CD14-positive monocyte (primary cell): ENCODE measurements around the gene NPR1. TPM values are rescaled to one million over a fixed set of nuclear protein-coding genes. Genes with fewer than 3 reads are reported as not detected.

Source experiments
- DNase-seq, 3 donors: peaks; one replicate each; pipeline ENCODE4 v3.0.0-alpha.2; 2011 to 2022
- H2AFZ ChIP-seq: 2 replicates; pipeline ENCODE4 v1.6.0; 2012; ENCODE audit warnings: mild to moderate bottlenecking, low read depth, low read length, inconsistent platforms; ENCODE audit not compliant: insufficient read depth, poor library complexity, severe bottlenecking
- H3K27ac ChIP-seq, 2 donors: 1 replicate in 1 of 2; 2 replicates in 1 of 2; pipeline ENCODE4 v1.5.1; 2012 to 2013; ENCODE audit warnings: low read length in 2 of 2, control low read depth in 1 of 2, inconsistent platforms in 1 of 2, low read depth in 1 of 2, mild to moderate bottlenecking in 1 of 2
- H3K27me3 ChIP-seq, 2 donors: one replicate each; pipeline versions ENCODE4 v1.6.0 to v1.6.1; 2011 to 2013; ENCODE audit warnings: low read length in 2 of 2; ENCODE audit not compliant: control insufficient read depth in 2 of 2, insufficient read depth in 2 of 2
- H3K36me3 ChIP-seq, 2 donors: replicated peaks in 1 of 2; 1 replicate in 1 of 2; 2 replicates in 1 of 2; pipeline versions ENCODE4 v1.5.1 to v1.6.1; 2012 to 2013; ENCODE audit warnings: low read length in 2 of 2, control low read depth in 1 of 2, inconsistent platforms in 1 of 2, mild to moderate bottlenecking in 1 of 2; ENCODE audit not compliant: insufficient read depth in 2 of 2, control insufficient read depth in 1 of 2
- H3K4me1 ChIP-seq, 2 donors: 1 replicate in 1 of 2; 2 replicates in 1 of 2; pipeline versions ENCODE4 v1.5.1 to v1.6.1; 2012 to 2013; ENCODE audit warnings: low read length in 2 of 2, control low read depth in 1 of 2, inconsistent platforms in 1 of 2, mild to moderate bottlenecking in 1 of 2, moderate library complexity in 1 of 2; ENCODE audit not compliant: insufficient read depth in 2 of 2, control insufficient read depth in 1 of 2
- H3K4me2 ChIP-seq: replicated peaks from 2 replicates; pipeline ENCODE3; 2012; ENCODE audit warnings: low read length, moderate library complexity, mild to moderate bottlenecking; ENCODE audit not compliant: poor library complexity, severe bottlenecking; ENCODE audit errors: extremely low read depth
- H3K4me3 ChIP-seq, 3 experiments: fragments of 200-600 bp in 1 of 3; sonication (generic) in 1 of 3; replicated peaks in 1 of 3; 1 replicate in 2 of 3; 2 replicates in 1 of 3; pipeline ENCODE4 v1.5.1; 2011 to 2013; ENCODE audit warnings: low read length in 3 of 3, mild to moderate bottlenecking in 3 of 3, control low read depth in 2 of 3, low read depth in 2 of 3, inconsistent platforms in 1 of 3, moderate library complexity in 1 of 3
- H3K79me2 ChIP-seq: 2 replicates; pipeline ENCODE4 v1.6.0; 2012; ENCODE audit warnings: mild to moderate bottlenecking, control low read depth, inconsistent platforms, low read length, moderate library complexity; ENCODE audit not compliant: insufficient read depth
- H3K9ac ChIP-seq: 2 replicates; pipeline ENCODE4 v1.6.0; 2017; ENCODE audit warnings: low read length, mild to moderate bottlenecking; ENCODE audit not compliant: insufficient read depth, poor library complexity, severe bottlenecking
- H3K9me3 ChIP-seq, 2 donors: replicated peaks in 1 of 2; 1 replicate in 1 of 2; 2 replicates in 1 of 2; pipeline versions ENCODE4 v1.5.1 to v1.6.1; 2012 to 2013; ENCODE audit warnings: low read length in 2 of 2, control low read depth in 1 of 2; ENCODE audit not compliant: control insufficient read depth in 1 of 2, insufficient read depth in 1 of 2
- H4K20me1 ChIP-seq: 2 replicates; pipeline ENCODE4 v1.6.0; 2012; ENCODE audit warnings: mild to moderate bottlenecking, low read length, control low read depth, moderate library complexity; ENCODE audit not compliant: insufficient read depth
- H3K27ac Mint-ChIP-seq, 7 donors: one replicate each; pipeline ENCODE4 v1.8.0; 2020; ENCODE audit warnings: mild to moderate bottlenecking in 7 of 7, mixed read lengths in 7 of 7, moderate library complexity in 6 of 7, inconsistent platforms in 2 of 7
- H3K27me3 Mint-ChIP-seq, 3 donors: one replicate each; pipeline ENCODE4 v1.8.0; 2021 to 2022; ENCODE audit warnings: low read depth in 3 of 3, mild to moderate bottlenecking in 3 of 3, mixed read lengths in 3 of 3, moderate library complexity in 3 of 3, inconsistent platforms in 1 of 3
- H3K36me3 Mint-ChIP-seq, 2 donors: one replicate each; pipeline ENCODE4 v1.8.0; 2020; ENCODE audit warnings: mixed read lengths in 2 of 2, inconsistent platforms in 1 of 2, mild to moderate bottlenecking in 1 of 2
- H3K4me1 Mint-ChIP-seq: one replicate; pipeline ENCODE4 v1.8.0; 2020; ENCODE audit warnings: mild to moderate bottlenecking, mixed read lengths
- H3K4me3 Mint-ChIP-seq, 2 donors: one replicate each; pipeline ENCODE4 v1.8.0; 2020; ENCODE audit warnings: mild to moderate bottlenecking in 2 of 2, mixed read lengths in 2 of 2, moderate library complexity in 1 of 2
- H3K9me3 Mint-ChIP-seq, 7 donors: one replicate each; pipeline ENCODE4 v1.8.0; 2020 to 2022; ENCODE audit warnings: mixed read lengths in 7 of 7, mild to moderate bottlenecking in 6 of 7, moderate library complexity in 6 of 7, inconsistent platforms in 2 of 7
- WGBS: methylation state at CpG from one replicate; pipeline ENCODE4 v1.1.5; 2013; ENCODE audit warnings: missing lambda C conversion rate; ENCODE audit not compliant: insufficient coverage; 5-methylcytosine and 5-hydroxymethylcytosine counted together
- intact Hi-C, 2 donors: fragments of 100-400 bp; cut with micrococcal nuclease; formaldehyde crosslinking; loops; one replicate each; pipeline versions ENCODE4 v1.15.0 to v1.15.1; 2023
- polyA plus RNA-seq, 3 donors: library from polyadenylated mRNA; depleted of rRNA in 1 of 3; unstranded in 2 of 3; stranded (reverse) in 1 of 3; fragments of 300-500 nt in 2 of 3; fragments of >200 nt in 1 of 3; fragmentation: Illumina TruSeq in 2 of 3; gene quantifications; 1 replicate in 2 of 3; 2 replicates in 1 of 3; pipeline ENCODE4 v1.2.3, GENCODE V29; 2012 to 2021
- TF ChIP-seq, protein P1 (sequence below): fragments of 200-600 bp; IDR thresholded peaks from one replicate; pipeline ENCODE4 v1.8.0; 2022; ENCODE audit warnings: antibody characterized with exemption, mild to moderate bottlenecking

Gene NPR1
- polyA plus RNA-seq, 3 donors, result not detected

- DNase-seq, result no peak
- Mint-ChIP-seq H3K4me1 (peaks cover 39% of the 10 kb centered on the region), H3K27ac (peak overlapping the region in 3 of 7 donors; percentile 20 to 55 (median 22)), H3K36me3 (peaks cover 77 to 86% of the 10 kb centered on the region in 2 donors), H3K27me3 (peaks cover 0 to 2% (median 0%) of the 10 kb centered on the region in 3 donors), H3K9me3 (peaks cover 0 to 2% (median 0%) of the 10 kb centered on the region in 7 donors), H3K4me3 (no peak overlapping the region)
- WGBS, result 100% methylated on average over 1 of the region's 11 CpGs
- H3K9me3 ChIP-seq, result no peaks in the 10 kb centered on the region
- no peak overlapping the region for H3K9ac ChIP-seq
- H3K4me2 ChIP-seq, result no peak overlapping the region
- TF ChIP-seq, protein P1, sequence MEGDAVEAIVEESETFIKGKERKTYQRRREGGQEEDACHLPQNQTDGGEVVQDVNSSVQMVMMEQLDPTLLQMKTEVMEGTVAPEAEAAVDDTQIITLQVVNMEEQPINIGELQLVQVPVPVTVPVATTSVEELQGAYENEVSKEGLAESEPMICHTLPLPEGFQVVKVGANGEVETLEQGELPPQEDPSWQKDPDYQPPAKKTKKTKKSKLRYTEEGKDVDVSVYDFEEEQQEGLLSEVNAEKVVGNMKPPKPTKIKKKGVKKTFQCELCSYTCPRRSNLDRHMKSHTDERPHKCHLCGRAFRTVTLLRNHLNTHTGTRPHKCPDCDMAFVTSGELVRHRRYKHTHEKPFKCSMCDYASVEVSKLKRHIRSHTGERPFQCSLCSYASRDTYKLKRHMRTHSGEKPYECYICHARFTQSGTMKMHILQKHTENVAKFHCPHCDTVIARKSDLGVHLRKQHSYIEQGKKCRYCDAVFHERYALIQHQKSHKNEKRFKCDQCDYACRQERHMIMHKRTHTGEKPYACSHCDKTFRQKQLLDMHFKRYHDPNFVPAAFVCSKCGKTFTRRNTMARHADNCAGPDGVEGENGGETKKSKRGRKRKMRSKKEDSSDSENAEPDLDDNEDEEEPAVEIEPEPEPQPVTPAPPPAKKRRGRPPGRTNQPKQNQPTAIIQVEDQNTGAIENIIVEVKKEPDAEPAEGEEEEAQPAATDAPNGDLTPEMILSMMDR, result no peak
- no peaks in the 10 kb centered on the region for H3K27me3 ChIP-seq
- no peak overlapping the region for H3K27ac ChIP-seq
- H3K79me2 ChIP-seq, result peaks cover 77% of the 10 kb centered on the region
- peaks cover 69% of the 10 kb centered on the region for H4K20me1 ChIP-seq
- peaks cover 76 to 83% of the 10 kb centered on the region in 2 donors for H3K36me3 ChIP-seq
- intact Hi-C loops, result no loop called here
- H2AFZ ChIP-seq, result no peak overlapping the region
- no peak overlapping the region for H3K4me3 ChIP-seq
- H3K4me1 ChIP-seq, result peaks cover 28 to 34% of the 10 kb centered on the region in 2 donors
Observed at GRCh38 chr1:153643100-153643499, 35.4 kb upstream of the NPR1 start.

DNA sequence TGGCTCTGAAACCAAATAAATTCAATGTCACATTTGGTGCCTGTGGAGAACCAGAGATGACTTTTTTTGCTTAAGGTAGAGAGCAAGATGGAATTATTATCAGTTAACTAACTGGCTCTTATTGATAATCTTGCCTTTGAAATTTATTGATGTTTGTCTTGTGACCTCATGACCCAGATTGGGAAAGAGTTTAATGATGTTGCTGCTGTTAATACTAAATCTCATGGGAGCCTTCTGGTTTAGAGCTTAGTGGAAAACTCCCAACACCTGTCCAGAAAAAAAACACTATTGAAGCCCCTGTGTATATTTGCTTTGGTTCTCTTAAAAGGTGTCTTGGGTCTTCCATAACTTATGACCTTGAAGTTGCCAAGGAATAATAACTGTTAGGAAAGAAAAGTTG is 34.7 kb upstream of the NPR1 start:
- no peak for DNase-seq
- Histone ChIP-seq H3K9ac (no peak overlapping the region), H3K79me2 (peaks cover 70% of the 10 kb centered on the region), H3K4me3 (no peak overlapping the region), H2AFZ (no peak overlapping the region), H3K9me3 (no peaks in the 10 kb centered on the region), H3K4me2 (no peak overlapping the region), H3K36me3 (peaks cover 69 to 76% of the 10 kb centered on the region in 2 donors), H3K27ac (peak overlapping the region in 1 of 2 donors; percentile 52), H3K4me1 (peaks cover 29 to 35% of the 10 kb centered on the region in 2 donors), H3K27me3 (no peaks in the 10 kb centered on the region), H4K20me1 (peaks cover 66% of the 10 kb centered on the region)
- peaks cover 0 to 2% (median under 1%) of the 10 kb centered on the region in 3 donors for H3K27me3 Mint-ChIP-seq
- H3K27ac Mint-ChIP-seq, result peak overlapping the region in 2 of 7 donors; percentile 27 to 69
- peaks cover 41% of the 10 kb centered on the region for H3K4me1 Mint-ChIP-seq
- intact Hi-C loops, result no loop called here
- TF ChIP-seq, protein P1, result no peak
- peaks cover 0 to 2% (median 0%) of the 10 kb centered on the region in 7 donors for H3K9me3 Mint-ChIP-seq
- peaks cover 71 to 79% of the 10 kb centered on the region in 2 donors for H3K36me3 Mint-ChIP-seq
- no peak overlapping the region for H3K4me3 Mint-ChIP-seq
